ENCODE results near the gene SCN10A. TPM values are rescaled to one million over a fixed set of nuclear protein-coding genes. Genes with fewer than 3 reads are reported as not detected.

The SCN10A gene
- total RNA-seq, 4 donors from 2014 or later = not detected

DNA sequence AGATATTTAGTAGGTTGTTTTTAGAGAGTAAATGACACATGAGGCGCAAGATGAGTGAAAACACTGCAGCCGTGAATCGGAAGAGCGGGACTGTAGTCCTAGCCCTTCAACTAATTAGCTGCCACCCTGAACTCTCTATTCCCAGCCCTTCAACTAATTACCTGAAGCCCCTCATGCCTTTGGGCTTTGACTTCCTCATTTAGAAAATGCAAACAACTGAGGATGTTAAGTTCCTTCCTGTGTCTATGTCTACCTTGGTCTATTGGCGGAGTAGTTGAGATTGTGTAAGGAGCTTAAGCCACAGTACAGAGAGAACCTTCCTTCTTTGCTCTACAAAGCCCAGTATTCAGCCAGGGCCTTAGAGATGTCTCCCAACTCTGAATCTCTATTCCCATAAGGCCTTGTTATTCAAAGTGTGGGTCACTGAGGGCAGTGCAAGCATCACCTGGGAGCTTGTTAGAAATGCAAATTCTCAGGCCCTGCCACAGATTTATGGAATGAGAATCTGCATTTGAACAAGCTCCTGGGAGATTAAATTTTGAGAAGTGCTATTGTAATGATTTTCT lies 94.7 kb downstream of the SCN10A start:
- 89 to 91% methylated on average over 5 of the region's 5 CpGs for WGBS, 2 donors
- no peak overlapping the region for H3K27ac ChIP-seq
- TF ChIP-seq EP300 (IDR thresholded peaks at IDR 0.05) = no peak
- TF ChIP-seq, protein P1, sequence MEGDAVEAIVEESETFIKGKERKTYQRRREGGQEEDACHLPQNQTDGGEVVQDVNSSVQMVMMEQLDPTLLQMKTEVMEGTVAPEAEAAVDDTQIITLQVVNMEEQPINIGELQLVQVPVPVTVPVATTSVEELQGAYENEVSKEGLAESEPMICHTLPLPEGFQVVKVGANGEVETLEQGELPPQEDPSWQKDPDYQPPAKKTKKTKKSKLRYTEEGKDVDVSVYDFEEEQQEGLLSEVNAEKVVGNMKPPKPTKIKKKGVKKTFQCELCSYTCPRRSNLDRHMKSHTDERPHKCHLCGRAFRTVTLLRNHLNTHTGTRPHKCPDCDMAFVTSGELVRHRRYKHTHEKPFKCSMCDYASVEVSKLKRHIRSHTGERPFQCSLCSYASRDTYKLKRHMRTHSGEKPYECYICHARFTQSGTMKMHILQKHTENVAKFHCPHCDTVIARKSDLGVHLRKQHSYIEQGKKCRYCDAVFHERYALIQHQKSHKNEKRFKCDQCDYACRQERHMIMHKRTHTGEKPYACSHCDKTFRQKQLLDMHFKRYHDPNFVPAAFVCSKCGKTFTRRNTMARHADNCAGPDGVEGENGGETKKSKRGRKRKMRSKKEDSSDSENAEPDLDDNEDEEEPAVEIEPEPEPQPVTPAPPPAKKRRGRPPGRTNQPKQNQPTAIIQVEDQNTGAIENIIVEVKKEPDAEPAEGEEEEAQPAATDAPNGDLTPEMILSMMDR (IDR thresholded peaks at IDR 0.05) = no peak
- TF ChIP-seq POLR2A (IDR thresholded peaks at IDR 0.05) = no peak

GRCh38 chr3:38720465-38720864 lies 95.6 kb downstream of the SCN10A start:
- Histone ChIP-seq H3K27ac (no peak overlapping the region), H3K9me3 (no peaks in the 10 kb centered on the region), H3K36me3 (no peaks in the 10 kb centered on the region), H3K4me1 (no peaks in the 10 kb centered on the region), H3K27me3 (no peaks in the 10 kb centered on the region), H3K4me3 (no peak overlapping the region)
- DNase-seq (ENCODE audit: low spot score in 2 of 2) = no peak
- WGBS, 2 donors = 52 to 60% methylated on average over 4 of the region's 4 CpGs
- no peak for TF ChIP-seq POLR2A (IDR thresholded peaks at IDR 0.05)
- TF ChIP-seq EP300 (IDR thresholded peaks at IDR 0.05) = no peak
- TF ChIP-seq, protein P1 (IDR thresholded peaks at IDR 0.05) = no peak

More for the DNA sequence above, 94.7 kb downstream of the SCN10A start:
- Histone ChIP-seq H3K36me3 (no peaks in the 10 kb centered on the region), H3K27me3 (no peaks in the 10 kb centered on the region), H3K4me3 (no peak overlapping the region), H3K4me1 (no peaks in the 10 kb centered on the region), H3K9me3 (no peaks in the 10 kb centered on the region)
- DNase-seq (ENCODE audit: low spot score in 2 of 2) = no peak

- Histone ChIP-seq H3K27me3 (no peaks in the 10 kb centered on the region), H3K4me3 (no peak overlapping the region), H3K36me3 (no peaks in the 10 kb centered on the region), H3K9me3 (no peaks in the 10 kb centered on the region), H3K27ac (no peak overlapping the region), H3K4me1 (no peaks in the 10 kb centered on the region)
- WGBS, 2 donors = 72 to 91% methylated on average over 5 of the region's 5 CpGs
- TF ChIP-seq EP300 (IDR thresholded peaks at IDR 0.05) (no peak), POLR2A (IDR thresholded peaks at IDR 0.05) (no peak)
- TF ChIP-seq, protein P1 (IDR thresholded peaks at IDR 0.05) = no peak
- DNase-seq (ENCODE audit: low spot score in 2 of 2) = no peak
These were observed 98.4 kb downstream of the SCN10A start for GRCh38 chr3:38717355-38718240.

DNA sequence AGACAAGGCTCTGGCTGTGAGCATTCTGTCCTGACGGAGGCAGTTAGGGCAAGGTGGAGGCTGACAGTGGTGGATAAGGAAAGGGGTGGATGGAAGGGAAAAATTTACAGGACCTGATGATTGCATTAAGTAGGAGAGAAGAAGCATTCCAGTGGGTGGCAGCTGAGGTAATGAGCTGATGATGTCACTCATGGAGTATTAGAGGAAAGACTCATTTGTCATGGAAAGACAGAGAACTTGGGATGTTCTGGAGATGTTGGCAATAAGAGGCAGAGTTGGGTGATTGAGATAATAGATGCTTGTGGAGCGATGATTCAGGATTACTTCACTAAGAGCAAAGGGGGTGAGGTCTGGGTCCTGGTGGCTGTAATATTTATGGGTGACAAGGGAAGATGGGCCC lies 102.9 kb downstream of the SCN10A start:
- no peak for TF ChIP-seq EP300 (IDR thresholded peaks at IDR 0.05)
- TF ChIP-seq, protein P1 (IDR thresholded peaks at IDR 0.05) = no peak
- no peak for TF ChIP-seq POLR2A (IDR thresholded peaks at IDR 0.05)

GRCh38 chr3:38711321-38711720 lies 104.7 kb downstream of the SCN10A start:
- H3K9me3 ChIP-seq = no peaks in the 10 kb centered on the region
- TF ChIP-seq, protein P1 (IDR thresholded peaks at IDR 0.05) = no peak
- TF ChIP-seq POLR2A (IDR thresholded peaks at IDR 0.05) = no peak
- TF ChIP-seq EP300 (IDR thresholded peaks at IDR 0.05) = no peak
- H3K4me1 ChIP-seq = no peaks in the 10 kb centered on the region
- H3K36me3 ChIP-seq = no peaks in the 10 kb centered on the region
- H3K4me3 ChIP-seq = no peak overlapping the region
- no peak overlapping the region for H3K27ac ChIP-seq
- no peak for DNase-seq (ENCODE audit: low spot score in 2 of 2)
- H3K27me3 ChIP-seq = no peaks in the 10 kb centered on the region

More for the DNA sequence above, 102.9 kb downstream of the SCN10A start:
- no peaks in the 10 kb centered on the region for H3K9me3 ChIP-seq
- no peak for DNase-seq (ENCODE audit: low spot score in 2 of 2)
- no peak overlapping the region for H3K4me3 ChIP-seq
- no peak overlapping the region for H3K27ac ChIP-seq
- WGBS, 2 donors = 85 to 95% methylated on average over 2 of the region's 2 CpGs
- no peaks in the 10 kb centered on the region for H3K4me1 ChIP-seq
- no peaks in the 10 kb centered on the region for H3K27me3 ChIP-seq
- no peaks in the 10 kb centered on the region for H3K36me3 ChIP-seq

Measured in tibial nerve (tissue), 4 donors.